HG02798 (cell line): ENCODE data around the gene C9orf72.
A peak's percentile ranks its signal among the peaks of the same experiment; 100 is the strongest.
"Not testable (repeated sequence)": the region's sequence is repeated elsewhere in the genome, so short reads cannot be mapped to it uniquely, and the experiment has no call there.

Experiments used
- ATAC-seq: cut with Tn5 transposase; IDR thresholded peaks from one replicate; pipeline ENCODE4 v1.9.1; 2021; ENCODE audit warnings: mild to moderate bottlenecking; ENCODE audit not compliant: unreplicated experiment, poor library complexity

C9orf72 gene

DNA sequence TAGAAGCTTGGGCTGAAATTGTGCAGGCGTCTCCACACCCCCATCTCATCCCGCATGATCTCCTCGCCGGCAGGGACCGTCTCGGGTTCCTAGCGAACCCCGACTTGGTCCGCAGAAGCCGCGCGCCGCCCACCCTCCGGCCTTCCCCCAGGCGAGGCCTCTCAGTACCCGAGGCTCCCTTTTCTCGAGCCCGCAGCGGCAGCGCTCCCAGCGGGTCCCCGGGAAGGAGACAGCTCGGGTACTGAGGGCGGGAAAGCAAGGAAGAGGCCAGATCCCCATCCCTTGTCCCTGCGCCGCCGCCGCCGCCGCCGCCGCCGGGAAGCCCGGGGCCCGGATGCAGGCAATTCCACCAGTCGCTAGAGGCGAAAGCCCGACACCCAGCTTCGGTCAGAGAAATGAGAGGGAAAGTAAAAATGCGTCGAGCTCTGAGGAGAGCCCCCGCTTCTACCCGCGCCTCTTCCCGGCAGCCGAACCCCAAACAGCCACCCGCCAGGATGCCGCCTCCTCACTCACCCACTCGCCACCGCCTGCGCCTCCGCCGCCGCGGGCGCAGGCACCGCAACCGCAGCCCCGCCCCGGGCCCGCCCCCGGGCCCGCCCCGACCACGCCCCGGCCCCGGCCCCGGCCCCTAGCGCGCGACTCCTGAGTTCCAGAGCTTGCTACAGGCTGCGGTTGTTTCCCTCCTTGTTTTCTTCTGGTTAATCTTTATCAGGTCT lies at the start of gene C9orf72:
Gene C9orf72 (minus strand): TSS at position 564 of the 716 bp plus-strand sequence. CDS start 6,361 bp downstream, outside the sequence.
- ATAC-seq = peak; percentile 78

DNA sequence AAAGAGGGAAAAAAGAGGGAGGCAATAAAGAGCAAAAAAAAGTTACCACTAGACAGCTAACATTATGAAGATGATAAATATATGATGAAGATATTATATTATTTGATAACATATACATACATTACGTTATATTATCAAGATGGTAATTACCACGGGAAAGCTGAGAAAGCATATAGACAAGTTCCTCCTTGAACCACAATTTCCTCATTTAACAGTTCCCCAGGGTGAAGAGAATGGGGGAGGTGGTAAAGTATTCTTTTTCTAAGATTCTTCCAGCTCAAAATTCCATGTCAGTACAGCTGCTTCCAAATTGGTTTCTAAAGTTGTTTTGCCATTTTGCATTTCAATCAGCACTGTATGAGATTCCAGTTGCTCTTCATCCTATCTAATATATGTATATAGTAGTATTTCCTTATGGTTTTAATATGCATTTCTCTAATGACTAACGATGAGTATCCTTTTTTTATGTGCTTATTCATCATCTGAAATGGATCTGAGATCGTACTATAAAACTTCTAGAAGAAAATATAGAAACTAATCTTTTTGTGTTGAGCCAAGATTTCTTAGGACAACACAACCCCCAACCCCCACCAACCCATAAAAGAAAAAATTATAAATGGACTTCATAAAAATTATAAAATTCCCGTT lies 49.5 kb upstream of the C9orf72 start:
- no peak for ATAC-seq

GRCh38 chr9:27619743-27620142 lies 46.5 kb upstream of the C9orf72 start:
- ATAC-seq = no peak

DNA sequence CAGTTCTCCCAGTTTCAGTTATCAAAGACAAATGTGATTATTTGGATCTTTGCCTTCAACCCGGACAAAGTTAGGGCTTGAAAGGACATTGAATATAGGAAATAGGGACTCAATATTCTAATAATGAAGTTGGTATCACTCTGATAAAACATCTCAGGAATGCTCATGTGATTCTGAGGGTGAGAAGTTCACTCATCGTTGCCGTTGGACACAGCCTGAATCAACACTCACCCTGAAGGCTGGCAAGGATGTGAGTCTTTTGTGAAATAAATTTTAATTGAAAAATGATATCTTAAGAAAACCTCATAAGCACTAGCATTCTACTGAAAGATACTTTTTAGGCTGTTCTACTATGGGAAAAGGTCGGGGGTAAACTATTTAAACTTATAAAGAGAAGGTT lies 44.8 kb upstream of the C9orf72 start:
- ATAC-seq = no peak

DNA sequence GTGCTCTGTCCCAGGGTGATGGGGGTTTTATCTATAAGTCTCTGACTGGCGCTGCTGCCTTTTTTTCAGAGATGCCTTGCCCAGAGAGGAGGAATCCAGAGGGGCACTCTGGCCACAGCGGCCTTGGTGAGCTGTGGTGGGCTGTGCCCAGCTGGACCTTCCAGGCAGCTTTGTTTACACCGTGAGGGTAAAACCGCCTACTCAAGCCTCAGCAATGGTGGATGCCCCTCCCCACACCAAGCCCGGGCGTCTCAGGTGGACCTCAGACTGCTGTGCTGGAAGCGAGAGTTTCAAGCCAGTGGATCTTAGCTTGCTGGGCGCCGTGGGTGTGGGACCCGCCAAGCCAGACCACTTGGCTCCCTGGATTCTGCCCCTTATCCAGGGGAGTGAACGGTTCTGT lies 41.3 kb upstream of the C9orf72 start:
- ATAC-seq = no peak

DNA sequence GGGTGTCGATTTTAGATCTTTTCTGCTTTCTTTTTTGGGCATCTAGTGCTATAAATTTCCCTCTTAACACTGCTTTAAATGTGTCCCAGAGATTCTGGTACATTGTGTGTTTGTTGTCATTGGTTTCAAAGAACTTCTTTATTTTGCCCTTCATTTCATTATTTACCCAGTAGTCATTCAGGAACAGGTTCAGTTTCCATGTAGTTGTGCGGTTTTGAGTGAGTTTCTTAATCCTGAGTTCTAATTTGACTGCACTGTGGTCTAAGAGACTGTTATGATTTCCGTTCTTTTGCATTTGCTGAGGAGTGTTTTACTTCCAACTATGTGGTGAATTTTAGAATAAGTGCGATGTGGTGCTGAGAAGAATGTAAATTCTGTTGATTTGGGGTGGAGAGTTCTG lies 38.8 kb upstream of the C9orf72 start:
- ATAC-seq = not testable (repeated sequence)

GRCh38 chr9:27610622-27611021 lies 37.3 kb upstream of the C9orf72 start:
- no peak for ATAC-seq

DNA sequence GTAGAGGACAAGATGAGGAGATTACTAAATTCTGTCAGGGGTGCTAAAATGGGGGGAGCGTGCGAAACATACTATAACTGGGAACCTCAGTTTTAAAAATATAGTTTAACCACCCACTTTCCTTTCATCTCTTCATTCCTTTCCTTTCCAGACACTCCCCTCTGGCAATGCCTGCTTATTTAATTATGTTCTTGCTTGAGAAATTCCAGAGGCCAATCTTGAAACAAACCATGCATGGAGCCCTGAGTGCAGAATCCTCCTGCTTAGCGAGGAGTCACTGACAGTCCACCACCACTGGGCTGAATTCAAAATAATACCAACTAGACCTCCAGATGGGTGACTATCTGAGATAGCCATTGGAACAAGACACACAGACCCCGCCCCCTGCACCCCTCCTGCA lies 29.7 kb upstream of the C9orf72 start:
- ATAC-seq = no peak

DNA sequence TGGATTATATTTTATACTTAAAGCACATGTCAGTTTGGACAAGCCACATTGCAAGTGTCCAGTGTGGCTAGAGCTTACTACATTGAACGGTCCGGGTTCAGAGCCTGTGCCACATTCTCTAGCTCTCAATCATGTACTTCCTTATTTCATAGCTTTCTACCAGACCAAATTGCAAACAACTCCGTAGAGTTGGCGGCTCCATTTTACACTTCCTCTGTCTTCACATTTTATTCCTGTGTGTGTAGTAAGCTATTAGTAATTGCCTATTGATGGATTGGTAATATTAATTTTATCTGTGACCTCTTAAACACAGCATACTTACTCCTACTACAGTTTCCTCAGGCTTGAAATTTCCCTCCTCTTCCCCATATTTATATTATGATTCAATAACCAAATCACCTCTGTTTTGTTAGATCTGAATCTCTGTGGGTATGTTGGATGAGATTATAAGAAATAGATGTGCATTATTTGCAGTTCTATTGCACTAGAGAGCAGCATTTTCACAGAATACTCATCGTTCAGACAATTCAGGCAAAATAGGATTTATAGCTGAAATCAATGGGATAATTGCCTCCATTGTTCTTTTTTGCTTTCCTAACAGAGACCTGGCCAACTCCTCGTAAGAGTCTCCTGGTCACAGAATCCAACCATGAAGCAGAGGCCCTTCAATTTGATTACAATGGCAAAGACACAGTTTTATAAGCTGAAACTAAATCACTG lies 29.0 kb upstream of the C9orf72 start:
- ATAC-seq = no peak

- no peak for ATAC-seq
These were observed 28.1 kb upstream of the C9orf72 start for GRCh38 chr9:27601396-27601795.

DNA sequence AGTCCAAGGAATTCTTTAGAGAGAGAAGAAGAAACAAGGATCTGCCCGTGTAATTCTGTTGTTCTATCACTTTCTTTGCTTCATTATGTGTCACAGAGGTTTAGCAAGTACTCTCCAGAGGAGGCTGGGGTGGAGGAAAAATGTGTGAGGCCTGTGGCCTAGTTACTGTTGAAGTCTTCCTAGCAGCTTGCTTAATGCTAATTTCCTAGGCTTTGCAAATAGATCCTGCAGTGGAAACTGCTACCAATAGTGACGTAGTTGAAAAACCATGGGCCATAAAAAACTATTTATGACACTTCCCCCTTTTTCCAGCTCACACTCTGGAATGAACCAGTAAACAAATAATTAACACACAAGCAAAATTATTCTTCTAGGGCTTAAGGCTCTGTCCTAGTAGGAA lies 27.0 kb upstream of the C9orf72 start:
- ATAC-seq = no peak

DNA sequence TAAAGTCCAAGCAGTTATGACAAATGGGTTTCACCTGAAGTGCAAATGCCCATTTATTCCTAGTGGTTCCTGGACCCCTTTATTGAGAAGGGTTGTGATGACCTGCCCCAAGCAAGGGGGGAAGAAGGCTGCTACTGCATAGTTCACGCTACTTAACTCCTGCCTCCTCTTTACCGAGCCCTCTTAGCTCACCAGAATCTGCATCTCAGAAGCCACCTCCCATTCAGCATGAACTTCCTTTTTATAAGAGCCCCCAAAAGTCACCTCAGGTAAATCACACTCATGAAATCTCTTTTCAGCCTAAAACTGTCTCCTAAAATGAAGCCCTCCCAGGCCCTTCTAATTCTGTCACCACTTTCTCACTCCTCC lies 26.6 kb upstream of the C9orf72 start:
- no peak for ATAC-seq

DNA sequence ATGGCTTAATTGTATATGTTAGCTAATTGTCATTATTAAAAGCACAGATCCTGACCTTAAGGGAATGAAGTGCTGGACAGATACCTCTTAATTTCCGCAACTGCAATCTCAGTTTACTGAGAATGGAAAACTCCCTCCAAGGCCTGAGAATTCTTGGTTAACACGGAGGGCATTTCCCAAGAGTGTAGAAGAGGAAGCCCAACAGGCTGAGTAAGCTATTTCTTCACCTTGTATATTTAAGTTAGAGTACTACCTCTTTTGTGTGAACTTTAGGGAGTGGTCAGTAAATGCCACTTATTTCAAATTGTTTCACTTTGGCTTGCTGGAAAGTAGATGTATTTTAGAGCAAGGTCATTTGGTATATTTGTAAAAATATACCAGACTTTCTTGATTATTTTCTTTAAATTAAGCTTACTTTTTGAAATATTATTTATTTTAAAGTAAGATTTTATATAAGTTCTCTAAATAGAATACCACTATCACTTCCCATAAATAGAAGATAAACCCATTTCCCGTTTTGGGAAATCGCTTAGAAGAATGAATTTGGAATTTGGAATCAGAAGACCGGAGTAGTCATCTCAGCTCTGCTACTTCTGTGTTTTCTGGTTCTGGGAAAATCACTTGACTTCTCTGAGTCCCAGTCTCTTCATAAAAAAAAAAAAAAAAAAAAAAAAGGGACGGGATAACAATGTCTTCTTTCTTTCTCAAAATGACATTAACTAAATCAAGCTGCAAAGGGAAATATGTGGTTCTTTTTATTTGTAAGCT lies 26.0 kb upstream of the C9orf72 start:
- ATAC-seq = no peak

GRCh38 chr9:27595733-27596132 lies 22.5 kb upstream of the C9orf72 start:
- no peak for ATAC-seq

DNA sequence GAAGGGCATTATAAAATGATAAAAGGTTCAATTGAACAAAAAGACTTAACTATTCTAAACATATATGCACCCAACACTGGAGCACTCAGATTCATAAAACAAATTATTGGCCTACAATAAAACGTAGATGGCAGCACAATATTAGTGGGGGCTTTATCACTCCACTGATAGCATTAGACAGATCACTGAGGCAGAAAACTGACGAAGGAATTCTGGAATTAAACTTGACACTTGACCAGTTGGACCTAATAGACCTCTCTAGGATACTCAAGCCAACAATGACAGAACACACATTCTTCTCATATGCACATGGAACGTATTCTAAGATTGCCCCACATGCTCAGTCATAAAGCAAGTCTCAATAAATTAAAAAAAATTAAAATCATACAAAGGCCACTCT lies 18.4 kb upstream of the C9orf72 start:
- no peak for ATAC-seq

GRCh38 chr9:27591093-27591492 lies 17.8 kb upstream of the C9orf72 start:
- no peak for ATAC-seq

GRCh38 chr9:27590651-27591050 lies 17.4 kb upstream of the C9orf72 start:
- ATAC-seq = no peak

DNA sequence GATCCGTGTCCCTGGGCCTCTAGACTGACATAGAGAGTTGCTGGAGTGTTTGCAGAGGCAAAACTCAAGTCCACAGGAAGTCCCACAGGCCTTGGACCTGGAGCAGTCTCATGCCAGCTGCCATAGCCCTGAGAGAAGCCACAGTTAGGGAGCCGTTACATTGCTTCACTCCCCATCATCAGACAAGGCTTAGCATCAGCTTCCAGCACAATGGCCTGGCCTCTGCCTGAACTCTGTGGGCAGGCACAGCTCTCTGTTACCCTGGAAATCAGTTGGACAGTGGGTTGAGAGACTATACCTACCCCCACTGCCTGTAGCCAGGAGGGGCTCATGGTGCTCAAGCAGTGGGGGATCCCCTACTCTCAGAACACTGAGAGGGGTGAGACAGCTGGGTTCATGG lies 16.2 kb upstream of the C9orf72 start:
- ATAC-seq = no peak

DNA sequence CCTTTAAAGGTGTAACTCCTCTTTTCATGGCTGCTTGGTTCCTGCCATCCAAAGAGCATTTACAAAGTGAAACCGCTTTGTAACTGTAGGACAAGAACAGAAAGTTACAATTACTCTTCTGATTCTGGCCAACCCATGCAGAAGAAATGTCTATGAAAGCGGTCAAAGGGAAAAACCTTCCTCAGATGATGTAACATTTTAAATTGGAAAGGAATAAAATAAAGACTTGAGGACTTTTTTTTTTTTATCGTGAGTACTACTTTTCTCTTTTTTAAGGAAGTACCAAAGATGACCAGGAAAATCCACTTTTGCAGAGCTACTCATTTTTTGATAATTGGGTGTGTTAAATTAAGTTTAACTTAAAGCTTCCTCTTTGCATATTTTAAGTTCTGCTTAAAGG lies 13.0 kb upstream of the C9orf72 start:
- ATAC-seq = peak; percentile 41

DNA sequence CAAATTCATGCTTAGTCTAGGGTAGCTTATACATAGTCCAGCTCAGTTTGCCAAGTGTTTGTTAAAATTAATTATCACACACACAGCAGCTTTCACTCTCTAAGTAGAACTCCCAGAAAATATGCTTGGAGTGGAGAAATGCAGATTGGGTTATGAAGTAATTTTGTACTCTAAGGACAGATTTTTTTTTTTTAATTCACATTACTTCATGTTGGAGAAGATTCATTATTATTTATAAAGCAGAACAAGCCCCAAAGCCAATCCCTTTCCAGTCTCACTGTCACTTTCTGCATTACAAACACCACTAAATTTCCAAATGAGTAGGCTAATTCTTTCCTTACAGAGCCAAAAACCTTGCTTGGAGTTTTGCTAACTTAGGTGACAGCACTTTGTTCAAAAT lies 11.7 kb upstream of the C9orf72 start:
- ATAC-seq = no peak

GRCh38 chr9:27582794-27583193 lies 9.5 kb upstream of the C9orf72 start:
- ATAC-seq = no peak
